Natural killer cell (primary cell): ENCODE data around the gene FAM118A. TPM values are rescaled to one million over a fixed set of nuclear protein-coding genes. Genes with fewer than 3 reads are reported as not detected.
"Not testable (repeated sequence)": the region's sequence is repeated elsewhere in the genome, so short reads cannot be mapped to it uniquely, and the experiment has no call there.

Experiments
- ATAC-seq, 3 donors: fragments of 150-1000 bp in 2 of 3; fragments of 200-7000 bp in 1 of 3; cut with Tn5 transposase; 1 replicate in 1 of 3; 2 replicates in 2 of 3; pipeline ENCODE4 v1.10.0; 2021; ENCODE audit warnings: mild to moderate bottlenecking in 2 of 3, moderate library complexity in 2 of 3
- DNase-seq, 2 donors: peaks; one replicate each; pipeline versions ENCODE4 v3.0.0 to v3.0.0-alpha.2; 2013 to 2021; ENCODE audit warnings: mixed read lengths in 1 of 2
- H3K27ac ChIP-seq: one replicate; pipeline ENCODE4 v1.5.1; 2013; ENCODE audit warnings: mild to moderate bottlenecking, low read length
- H3K27me3 ChIP-seq: one replicate; pipeline ENCODE4 v1.6.1; 2013; ENCODE audit warnings: low read length; ENCODE audit not compliant: control insufficient read depth, insufficient read depth
- H3K36me3 ChIP-seq: one replicate; pipeline ENCODE4 v1.6.1; 2013; ENCODE audit warnings: low read length; ENCODE audit not compliant: control insufficient read depth, insufficient read depth
- H3K4me1 ChIP-seq: one replicate; pipeline ENCODE4 v1.6.1; 2013; ENCODE audit warnings: low read length; ENCODE audit not compliant: control insufficient read depth, insufficient read depth
- H3K4me3 ChIP-seq: one replicate; pipeline ENCODE4 v1.5.1; 2013; ENCODE audit warnings: low read length
- H3K9me3 ChIP-seq: one replicate; pipeline ENCODE4 v1.6.1; 2013; ENCODE audit warnings: low read length; ENCODE audit not compliant: control insufficient read depth, insufficient read depth
- H3K27ac Mint-ChIP-seq, 2 donors: one replicate each; pipeline ENCODE4 v1.8.0; 2022; ENCODE audit warnings: mild to moderate bottlenecking in 2 of 2, mixed read lengths in 2 of 2, moderate library complexity in 1 of 2
- H3K27me3 Mint-ChIP-seq, 2 donors: one replicate each; pipeline ENCODE4 v1.8.0; 2022; ENCODE audit warnings: low read depth in 2 of 2, mixed read lengths in 2 of 2
- H3K36me3 Mint-ChIP-seq: one replicate; pipeline ENCODE4 v1.8.0; 2022; ENCODE audit warnings: mixed read lengths
- H3K4me1 Mint-ChIP-seq, 2 donors: one replicate each; pipeline ENCODE4 v1.8.0; 2022; ENCODE audit warnings: mixed read lengths in 2 of 2
- H3K4me3 Mint-ChIP-seq: one replicate; pipeline ENCODE4 v1.8.0; 2022; ENCODE audit warnings: mild to moderate bottlenecking, moderate library complexity, mixed read lengths
- H3K9me3 Mint-ChIP-seq, 2 donors: one replicate each; pipeline ENCODE4 v1.8.0; 2022; ENCODE audit warnings: mixed read lengths in 2 of 2
- WGBS: methylation state at CpG from one replicate; pipeline ENCODE4 v1.1.7; 2013; ENCODE audit warnings: missing lambda C conversion rate; ENCODE audit not compliant: insufficient coverage; 5-methylcytosine and 5-hydroxymethylcytosine counted together
- intact Hi-C: fragments of 100-400 bp; cut with micrococcal nuclease; formaldehyde crosslinking; loops from one replicate; pipeline ENCODE4 v1.14.2; 2022
- total RNA-seq, 4 donors: library from RNA; stranded (reverse); fragments of 120-200 nt in 1 of 4; gene quantifications; one replicate each; pipeline versions ENCODE4 v1.2.3 to v1.2.4, GENCODE V29; 2013 to 2022
- TF ChIP-seq, protein P1 (sequence below): fragments of 200-600 bp; IDR thresholded peaks from one replicate; pipeline ENCODE4 v1.8.0; 2022; ENCODE audit warnings: antibody characterized with exemption

FAM118A gene
- total RNA-seq, 3 donors from 2014 or later (not counting 1 experiment from before 2014, with no cell fraction given): 42.0 to 67.2 (median 62.6) TPM

DNA sequence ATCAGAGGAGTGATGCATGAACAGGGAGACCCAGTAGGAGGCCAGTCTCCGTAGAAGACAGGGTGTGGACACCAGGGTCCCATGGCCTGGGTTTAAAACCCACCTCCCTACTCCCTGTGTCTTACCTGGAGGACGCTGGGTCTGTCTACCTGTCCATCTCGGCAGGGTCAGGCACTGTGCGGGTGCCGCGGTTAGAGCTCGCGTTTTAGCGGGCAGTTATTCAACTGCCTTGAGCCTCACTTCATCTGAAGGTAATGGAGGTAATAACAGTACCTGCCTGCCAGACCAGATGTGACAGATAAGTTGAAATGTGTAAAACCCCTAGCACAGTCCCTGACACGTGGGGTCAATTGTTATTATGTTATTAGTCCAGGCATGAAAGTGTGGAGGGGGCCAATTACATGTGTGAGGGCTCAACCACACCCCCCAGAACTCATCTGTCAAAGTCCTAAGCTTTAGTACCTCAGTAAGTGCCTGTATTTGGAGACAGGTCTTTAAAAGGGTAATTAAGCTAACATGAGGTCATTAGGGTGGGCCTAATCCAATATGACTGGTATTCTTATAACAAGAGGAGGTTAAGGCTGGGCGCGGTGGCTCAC lies 33.1 kb upstream of the FAM118A start:
- no peaks in the 10 kb centered on the region for H3K9me3 ChIP-seq
- Mint-ChIP-seq H3K36me3 (no peaks in the 10 kb centered on the region), H3K4me1 (no peaks in the 10 kb centered on the region), H3K27me3 (peaks cover 12 to 29% of the 10 kb centered on the region in 2 donors), H3K4me3 (no peak overlapping the region), H3K27ac (no peak overlapping the region), H3K9me3 (no peaks in the 10 kb centered on the region)
- DNase-seq: no peak
- intact Hi-C loops: no loop called here
- H3K27ac ChIP-seq: no peak overlapping the region
- no peaks in the 10 kb centered on the region for H3K27me3 ChIP-seq
- no peaks in the 10 kb centered on the region for H3K4me1 ChIP-seq
- ATAC-seq: no peak
- no peak overlapping the region for H3K4me3 ChIP-seq
- TF ChIP-seq, protein P1, sequence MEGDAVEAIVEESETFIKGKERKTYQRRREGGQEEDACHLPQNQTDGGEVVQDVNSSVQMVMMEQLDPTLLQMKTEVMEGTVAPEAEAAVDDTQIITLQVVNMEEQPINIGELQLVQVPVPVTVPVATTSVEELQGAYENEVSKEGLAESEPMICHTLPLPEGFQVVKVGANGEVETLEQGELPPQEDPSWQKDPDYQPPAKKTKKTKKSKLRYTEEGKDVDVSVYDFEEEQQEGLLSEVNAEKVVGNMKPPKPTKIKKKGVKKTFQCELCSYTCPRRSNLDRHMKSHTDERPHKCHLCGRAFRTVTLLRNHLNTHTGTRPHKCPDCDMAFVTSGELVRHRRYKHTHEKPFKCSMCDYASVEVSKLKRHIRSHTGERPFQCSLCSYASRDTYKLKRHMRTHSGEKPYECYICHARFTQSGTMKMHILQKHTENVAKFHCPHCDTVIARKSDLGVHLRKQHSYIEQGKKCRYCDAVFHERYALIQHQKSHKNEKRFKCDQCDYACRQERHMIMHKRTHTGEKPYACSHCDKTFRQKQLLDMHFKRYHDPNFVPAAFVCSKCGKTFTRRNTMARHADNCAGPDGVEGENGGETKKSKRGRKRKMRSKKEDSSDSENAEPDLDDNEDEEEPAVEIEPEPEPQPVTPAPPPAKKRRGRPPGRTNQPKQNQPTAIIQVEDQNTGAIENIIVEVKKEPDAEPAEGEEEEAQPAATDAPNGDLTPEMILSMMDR: no peak
- no peaks in the 10 kb centered on the region for H3K36me3 ChIP-seq
- WGBS: 88% methylated on average over 12 of the region's 12 CpGs

DNA sequence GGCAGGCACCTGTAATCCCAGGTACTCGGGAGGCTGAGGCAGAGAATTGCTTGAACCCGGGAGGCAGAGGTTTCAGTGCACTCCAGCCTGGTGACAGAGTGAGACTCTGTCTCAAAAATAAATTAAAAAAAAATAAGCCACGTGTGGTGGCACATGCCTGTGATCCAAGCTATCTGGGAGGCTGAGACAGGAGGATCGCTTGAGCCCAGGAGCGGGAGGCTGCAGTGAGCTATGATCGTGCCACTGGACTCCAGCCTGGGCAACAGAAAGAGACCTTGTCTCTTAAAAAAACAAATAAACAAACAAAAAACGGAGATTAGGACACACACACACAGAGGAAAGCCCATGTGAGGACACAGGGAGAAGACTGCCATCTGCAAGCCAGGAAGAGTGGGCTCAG lies 32.0 kb upstream of the FAM118A start:
- H3K27ac Mint-ChIP-seq, H3K4me3 Mint-ChIP-seq, H3K4me3 ChIP-seq, ATAC-seq, H3K4me1 ChIP-seq, DNase-seq, H3K27ac ChIP-seq, H3K9me3 ChIP-seq, intact Hi-C loops, H3K36me3 ChIP-seq, H3K27me3 ChIP-seq, H3K9me3 Mint-ChIP-seq, H3K36me3 Mint-ChIP-seq, H3K4me1 Mint-ChIP-seq: not testable (repeated sequence)
- 88% methylated on average over 7 of the region's 7 CpGs for WGBS
- peaks cover 18 to 30% of the 10 kb centered on the region in 2 donors for H3K27me3 Mint-ChIP-seq

DNA sequence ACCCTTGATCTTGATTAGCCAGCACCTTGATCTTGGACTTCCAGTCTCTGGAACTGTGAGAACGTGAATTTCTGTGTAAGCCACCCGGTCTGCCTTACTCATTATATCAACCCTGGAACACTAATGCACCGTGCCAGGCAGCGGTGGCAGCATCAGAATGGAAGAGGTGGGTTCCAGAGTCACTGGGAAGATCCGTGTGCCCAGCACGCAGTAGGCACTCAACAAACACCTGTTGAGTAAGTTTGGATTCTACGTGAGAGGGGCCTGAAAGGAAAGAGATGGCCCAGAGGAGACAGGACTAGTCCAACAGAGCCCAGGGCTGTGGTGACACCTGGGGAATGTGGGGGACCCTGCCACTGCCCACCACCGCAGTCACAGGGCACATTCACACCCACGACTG lies 31.6 kb upstream of the FAM118A start:
- no peaks in the 10 kb centered on the region for H3K36me3 ChIP-seq
- no peak overlapping the region for H3K4me3 ChIP-seq
- WGBS: 89% methylated on average over 9 of the region's 9 CpGs
- no peaks in the 10 kb centered on the region for H3K4me1 ChIP-seq
- Mint-ChIP-seq H3K36me3 (no peaks in the 10 kb centered on the region), H3K27ac (no peak overlapping the region), H3K27me3 (peaks cover 18 to 30% of the 10 kb centered on the region in 2 donors), H3K9me3 (no peaks in the 10 kb centered on the region), H3K4me1 (no peaks in the 10 kb centered on the region), H3K4me3 (no peak overlapping the region)
- no peaks in the 10 kb centered on the region for H3K27me3 ChIP-seq
- TF ChIP-seq, protein P1: no peak
- ATAC-seq (no peak), DNase-seq (no peak)
- no peak overlapping the region for H3K27ac ChIP-seq
- no peaks in the 10 kb centered on the region for H3K9me3 ChIP-seq
- intact Hi-C loops: no loop called here

DNA sequence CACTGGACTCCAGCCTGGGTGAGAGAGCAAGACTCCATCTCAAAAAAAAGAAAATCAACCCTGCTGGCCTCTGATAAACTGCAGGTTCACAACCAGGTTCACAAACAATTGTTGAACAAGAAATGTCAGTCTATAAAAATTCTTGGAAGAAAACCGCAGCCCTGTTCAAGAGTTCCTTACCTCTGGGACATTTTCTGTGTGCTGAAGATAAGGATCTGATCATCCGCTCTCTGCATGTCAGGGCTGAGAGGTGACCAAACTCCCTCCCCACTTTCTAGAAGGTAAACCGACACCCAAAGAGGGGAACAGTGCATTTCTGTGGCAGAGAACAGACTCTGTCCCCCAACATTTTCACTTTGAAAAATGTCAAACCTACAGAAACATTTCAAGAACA lies 29.1 kb upstream of the FAM118A start:
- Histone ChIP-seq H3K4me3 (no peak overlapping the region), H3K27me3 (no peaks in the 10 kb centered on the region), H3K4me1 (peaks cover 12% of the 10 kb centered on the region), H3K27ac (no peak overlapping the region), H3K9me3 (no peaks in the 10 kb centered on the region), H3K36me3 (no peaks in the 10 kb centered on the region)
- Mint-ChIP-seq H3K36me3 (no peaks in the 10 kb centered on the region), H3K4me3 (no peak overlapping the region), H3K4me1 (no peaks in the 10 kb centered on the region), H3K27ac (no peak overlapping the region), H3K9me3 (no peaks in the 10 kb centered on the region), H3K27me3 (peaks cover 31 to 43% of the 10 kb centered on the region in 2 donors)
- 94% methylated on average over 3 of the region's 3 CpGs for WGBS
- TF ChIP-seq, protein P1: no peak
- DNase-seq: no peak
- intact Hi-C loops: no loop called here
- ATAC-seq: no peak
